ENCODE data around the gene CNTFR. TPM values are rescaled to one million over a fixed set of nuclear protein-coding genes. Genes with fewer than 3 reads are reported as not detected.

CNTFR gene
- total and polyA plus RNA-seq, 2 experiments from 2014 or later = 4.7 to 7.5 TPM

DNA sequence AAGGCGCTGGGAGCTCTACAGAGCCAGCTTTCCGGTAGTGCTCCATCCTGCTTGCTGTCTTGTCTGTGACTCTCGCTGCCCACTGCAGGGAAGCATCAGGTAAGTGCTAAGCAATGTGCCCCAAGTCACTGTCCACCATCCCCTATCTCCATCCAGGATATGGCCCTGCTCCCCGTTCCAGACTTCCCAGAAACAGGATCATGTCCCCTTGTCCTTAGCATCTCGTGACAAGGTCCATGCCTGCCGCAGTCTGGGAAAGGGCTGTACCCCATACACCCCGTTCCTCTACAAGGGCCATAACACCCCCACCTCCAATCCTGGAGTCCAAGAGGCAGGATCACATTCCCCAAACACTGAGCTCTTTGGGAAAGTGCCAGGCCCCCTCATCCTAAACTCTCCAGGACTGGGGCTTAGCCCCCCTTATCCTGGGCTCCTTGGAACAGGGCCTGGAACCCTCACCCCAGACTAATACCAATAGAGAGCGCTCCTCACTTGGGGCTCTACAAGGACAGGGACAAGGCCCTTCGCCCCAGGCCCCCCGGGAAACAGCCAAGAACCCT, 21.8 kb upstream of the CNTFR start:
- no peaks in the 10 kb centered on the region for H3K9me3 ChIP-seq (ENCODE audit: low read depth)
- H3K4me3 ChIP-seq = peak overlapping the region; percentile 67
- no peaks in the 10 kb centered on the region for H3K27me3 ChIP-seq
- peak overlapping the region; percentile 92 for H3K4me2 ChIP-seq
- peak; percentile 26 for DNase-seq (ENCODE audit: low spot score)
- H3K27ac ChIP-seq = peak overlapping the region; percentile 82
- no peaks in the 10 kb centered on the region for H3K9me2 ChIP-seq (replicated peaks; ENCODE audit: insufficient read depth)
- peaks cover 13% of the 10 kb centered on the region for H3K79me2 ChIP-seq
- no peaks in the 10 kb centered on the region for H3K36me3 ChIP-seq (replicated peaks; ENCODE audit: insufficient read depth, low read depth)
- no peaks in the 10 kb centered on the region for H4K20me1 ChIP-seq (ENCODE audit: insufficient read depth, poor library complexity, severe bottlenecking)
- WGBS (ENCODE audit: low lambda C conversion rate, missing lambda C conversion rate) = 66% methylated on average over 10 of the region's 10 CpGs
- no peak for TF ChIP-seq EZH2phosphoT487 (IDR thresholded peaks at IDR 0.05; ENCODE audit: low read depth, severe bottlenecking, unreplicated experiment)
- TF ChIP-seq, protein P1, sequence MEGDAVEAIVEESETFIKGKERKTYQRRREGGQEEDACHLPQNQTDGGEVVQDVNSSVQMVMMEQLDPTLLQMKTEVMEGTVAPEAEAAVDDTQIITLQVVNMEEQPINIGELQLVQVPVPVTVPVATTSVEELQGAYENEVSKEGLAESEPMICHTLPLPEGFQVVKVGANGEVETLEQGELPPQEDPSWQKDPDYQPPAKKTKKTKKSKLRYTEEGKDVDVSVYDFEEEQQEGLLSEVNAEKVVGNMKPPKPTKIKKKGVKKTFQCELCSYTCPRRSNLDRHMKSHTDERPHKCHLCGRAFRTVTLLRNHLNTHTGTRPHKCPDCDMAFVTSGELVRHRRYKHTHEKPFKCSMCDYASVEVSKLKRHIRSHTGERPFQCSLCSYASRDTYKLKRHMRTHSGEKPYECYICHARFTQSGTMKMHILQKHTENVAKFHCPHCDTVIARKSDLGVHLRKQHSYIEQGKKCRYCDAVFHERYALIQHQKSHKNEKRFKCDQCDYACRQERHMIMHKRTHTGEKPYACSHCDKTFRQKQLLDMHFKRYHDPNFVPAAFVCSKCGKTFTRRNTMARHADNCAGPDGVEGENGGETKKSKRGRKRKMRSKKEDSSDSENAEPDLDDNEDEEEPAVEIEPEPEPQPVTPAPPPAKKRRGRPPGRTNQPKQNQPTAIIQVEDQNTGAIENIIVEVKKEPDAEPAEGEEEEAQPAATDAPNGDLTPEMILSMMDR (IDR thresholded peaks at IDR 0.05; ENCODE audit: poor library complexity) = no peak
- TF ChIP-seq EZH2 (IDR thresholded peaks at IDR 0.05; ENCODE audit: borderline replicate concordance) = no peak
- peaks cover 9% of the 10 kb centered on the region for H3K4me1 ChIP-seq (ENCODE audit: insufficient read depth)
- H2AFZ ChIP-seq = peak overlapping the region; percentile 94

DNA sequence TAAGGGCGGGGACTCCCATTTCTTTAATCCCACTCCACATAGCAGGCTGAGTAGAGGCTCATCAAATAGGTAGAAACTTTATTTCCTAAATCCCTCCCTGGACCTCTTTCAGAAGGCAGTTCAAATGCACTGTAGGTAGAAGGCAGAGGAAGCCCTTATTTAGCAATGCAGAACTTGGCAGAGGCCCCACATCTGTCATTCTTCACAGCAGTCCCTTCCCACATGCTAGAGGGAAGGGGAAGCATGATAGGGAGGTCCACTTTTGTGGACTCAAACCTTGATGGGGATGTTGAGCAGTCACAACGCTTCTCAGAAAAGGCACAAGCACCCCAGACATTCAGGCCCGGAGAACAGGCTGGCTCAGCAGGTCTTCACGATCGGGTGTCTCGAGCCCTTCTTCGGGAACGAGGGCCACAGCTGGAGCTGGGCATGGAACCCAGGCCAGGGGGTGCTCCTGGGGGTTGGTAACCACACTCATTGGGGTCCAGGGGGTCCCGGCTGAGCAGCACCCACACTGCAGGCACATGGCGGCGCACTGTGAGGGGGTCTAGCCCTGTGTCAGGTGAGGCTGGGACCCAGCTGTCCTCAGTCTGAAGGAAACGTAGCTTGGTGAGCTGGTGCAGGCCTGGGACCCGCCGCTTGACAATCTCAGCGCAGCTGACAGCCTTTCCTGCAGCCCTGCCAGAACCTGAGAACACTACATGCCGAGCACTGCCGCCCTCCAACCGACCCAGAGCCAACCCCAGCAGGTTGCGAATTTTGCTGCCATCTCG, 21.1 kb upstream of the CNTFR start:
- Histone ChIP-seq H3K4me2 (peak overlapping the region; percentile 92), H3K27ac (no peak overlapping the region), H3K36me3 (replicated peaks; ENCODE audit: insufficient read depth, low read depth) (no peaks in the 10 kb centered on the region), H3K4me3 (no peak overlapping the region), H2AFZ (no peak overlapping the region), H3K9me2 (replicated peaks; ENCODE audit: insufficient read depth) (no peaks in the 10 kb centered on the region), H3K4me1 (ENCODE audit: insufficient read depth) (peaks cover 9% of the 10 kb centered on the region), H3K79me2 (peaks cover 13% of the 10 kb centered on the region), H4K20me1 (ENCODE audit: insufficient read depth, poor library complexity, severe bottlenecking) (no peaks in the 10 kb centered on the region), H3K9me3 (ENCODE audit: low read depth) (no peaks in the 10 kb centered on the region), H3K27me3 (no peaks in the 10 kb centered on the region)
- 93% methylated on average over 18 of the region's 20 CpGs for WGBS (ENCODE audit: low lambda C conversion rate, missing lambda C conversion rate)
- TF ChIP-seq, protein P1 (IDR thresholded peaks at IDR 0.05; ENCODE audit: poor library complexity) = no peak
- TF ChIP-seq EZH2phosphoT487 (IDR thresholded peaks at IDR 0.05; ENCODE audit: low read depth, severe bottlenecking, unreplicated experiment) (no peak), EZH2 (IDR thresholded peaks at IDR 0.05; ENCODE audit: borderline replicate concordance) (no peak)
- DNase-seq (ENCODE audit: low spot score) = no peak

DNA sequence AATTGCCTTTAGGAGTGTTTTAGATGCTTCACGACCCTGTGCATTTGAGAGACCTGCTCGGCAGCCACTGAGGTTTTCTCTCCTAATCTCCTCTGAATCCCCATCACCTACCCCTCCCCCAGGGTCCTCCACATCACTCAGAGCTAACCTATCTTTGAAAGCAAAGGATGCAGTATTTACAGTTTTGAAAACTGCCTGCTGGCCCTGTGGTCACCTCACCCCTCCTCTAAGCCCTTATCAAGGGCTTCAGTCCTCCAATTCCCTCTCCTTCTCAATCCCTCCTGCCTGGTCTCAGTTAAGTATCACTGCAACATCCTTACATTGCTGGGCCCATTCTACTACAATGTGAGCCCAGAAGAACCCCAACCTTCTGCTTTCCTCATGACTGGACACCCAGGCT, 17.8 kb upstream of the CNTFR start:
- Histone ChIP-seq H3K4me1 (ENCODE audit: insufficient read depth) (peaks cover 9% of the 10 kb centered on the region), H3K4me3 (no peak overlapping the region), H3K27me3 (no peaks in the 10 kb centered on the region), H3K9me2 (replicated peaks; ENCODE audit: insufficient read depth) (no peaks in the 10 kb centered on the region), H4K20me1 (ENCODE audit: insufficient read depth, poor library complexity, severe bottlenecking) (no peaks in the 10 kb centered on the region), H3K79me2 (peaks cover 13% of the 10 kb centered on the region), H3K4me2 (no peak overlapping the region), H2AFZ (no peak overlapping the region), H3K36me3 (replicated peaks; ENCODE audit: insufficient read depth, low read depth) (no peaks in the 10 kb centered on the region), H3K9me3 (ENCODE audit: low read depth) (no peaks in the 10 kb centered on the region), H3K27ac (peak overlapping the region; percentile 67)
- DNase-seq (ENCODE audit: low spot score) = no peak
- TF ChIP-seq, protein P1 (IDR thresholded peaks at IDR 0.05; ENCODE audit: poor library complexity) = no peak
- 38% methylated on average over 2 of the region's 2 CpGs for WGBS (ENCODE audit: low lambda C conversion rate, missing lambda C conversion rate)
